ENCODE results near the gene IQCH. TPM values are rescaled to one million over a fixed set of nuclear protein-coding genes. Genes with fewer than 3 reads are reported as not detected.
"Not testable (repeated sequence)": the region's sequence is repeated elsewhere in the genome, so short reads cannot be mapped to it uniquely, and the experiment has no call there.

The IQCH gene
- total and polyA plus RNA-seq, 10 donors: 0.12 to 2.3 (median 1.3) TPM

DNA sequence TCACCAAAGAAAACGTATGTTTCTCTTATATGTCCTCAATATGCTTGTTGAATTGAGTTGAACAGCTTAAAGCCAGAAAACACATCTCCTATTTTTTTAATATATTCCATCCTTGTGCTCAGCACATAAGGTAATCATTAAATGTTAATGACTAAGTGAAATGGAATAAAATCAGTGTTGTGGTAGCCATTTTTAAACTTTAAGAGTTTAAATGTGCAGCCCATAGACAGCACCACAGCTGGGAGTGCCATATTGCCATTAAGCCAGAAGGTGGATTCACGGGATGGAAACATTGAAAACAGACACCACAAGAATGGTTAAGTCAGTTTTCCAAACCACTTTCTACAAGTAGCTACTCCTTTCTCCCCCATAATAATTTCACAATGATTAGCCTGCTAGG is 189.5 kb downstream of the IQCH start:
- TF ChIP-seq POLR2A (IDR thresholded peaks at IDR 0.05): no peak
- no peak for TF ChIP-seq POLR2AphosphoS5 (IDR thresholded peaks at IDR 0.05)
- TF ChIP-seq, protein P1, sequence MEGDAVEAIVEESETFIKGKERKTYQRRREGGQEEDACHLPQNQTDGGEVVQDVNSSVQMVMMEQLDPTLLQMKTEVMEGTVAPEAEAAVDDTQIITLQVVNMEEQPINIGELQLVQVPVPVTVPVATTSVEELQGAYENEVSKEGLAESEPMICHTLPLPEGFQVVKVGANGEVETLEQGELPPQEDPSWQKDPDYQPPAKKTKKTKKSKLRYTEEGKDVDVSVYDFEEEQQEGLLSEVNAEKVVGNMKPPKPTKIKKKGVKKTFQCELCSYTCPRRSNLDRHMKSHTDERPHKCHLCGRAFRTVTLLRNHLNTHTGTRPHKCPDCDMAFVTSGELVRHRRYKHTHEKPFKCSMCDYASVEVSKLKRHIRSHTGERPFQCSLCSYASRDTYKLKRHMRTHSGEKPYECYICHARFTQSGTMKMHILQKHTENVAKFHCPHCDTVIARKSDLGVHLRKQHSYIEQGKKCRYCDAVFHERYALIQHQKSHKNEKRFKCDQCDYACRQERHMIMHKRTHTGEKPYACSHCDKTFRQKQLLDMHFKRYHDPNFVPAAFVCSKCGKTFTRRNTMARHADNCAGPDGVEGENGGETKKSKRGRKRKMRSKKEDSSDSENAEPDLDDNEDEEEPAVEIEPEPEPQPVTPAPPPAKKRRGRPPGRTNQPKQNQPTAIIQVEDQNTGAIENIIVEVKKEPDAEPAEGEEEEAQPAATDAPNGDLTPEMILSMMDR (IDR thresholded peaks at IDR 0.05 in 8 of 11, conservative IDR thresholded peaks at IDR 0.05 in 3 of 11): no peak
- DNase-seq: no peak
- intact Hi-C loops (cut with DNase I; ENCODE audit: low total_unique reads): no loop called here
- H3K36me3 ChIP-seq: no peaks in the 10 kb centered on the region
- no peaks in the 10 kb centered on the region for H3K27me3 ChIP-seq (replicated peaks in 1 of 7)
- H3K27ac ChIP-seq: no peak overlapping the region
- H3K4me1 ChIP-seq: no peaks in the 10 kb centered on the region
- H3K4me3 ChIP-seq: no peak overlapping the region
- H3K9me3 ChIP-seq: no peaks in the 10 kb centered on the region
- 81 to 92% (median 88%) methylated on average over 2 of the region's 2 CpGs for WGBS, 5 donors

DNA sequence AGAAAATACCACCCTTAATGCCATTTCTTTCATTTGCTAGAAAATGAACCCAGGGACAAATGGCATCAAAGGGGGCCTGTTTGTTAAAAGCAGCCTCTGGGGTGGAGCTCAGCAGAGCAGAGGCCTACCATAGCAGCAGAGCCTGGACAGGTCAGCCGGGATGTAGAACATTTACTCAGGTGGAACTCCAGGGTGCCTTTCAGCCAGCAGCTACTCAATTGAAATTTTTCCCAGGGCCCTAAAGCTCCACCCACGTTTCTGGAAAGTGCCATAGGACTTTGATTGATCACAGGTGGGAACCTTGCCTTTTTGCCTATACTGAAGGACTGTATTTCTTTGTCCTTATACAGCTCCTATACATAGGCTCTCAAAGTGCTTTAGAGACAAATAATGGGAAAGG is 191.9 kb downstream of the IQCH start:
- 68 to 85% (median 76%) methylated on average over 2 of the region's 2 CpGs for WGBS, 5 donors
- H3K27me3 ChIP-seq (replicated peaks in 1 of 7): no peaks in the 10 kb centered on the region
- no peaks in the 10 kb centered on the region for H3K9me3 ChIP-seq
- no peak overlapping the region for H3K27ac ChIP-seq
- H3K4me3 ChIP-seq: no peak overlapping the region
- no peak for DNase-seq
- TF ChIP-seq, protein P1 (IDR thresholded peaks at IDR 0.05 in 8 of 11, conservative IDR thresholded peaks at IDR 0.05 in 3 of 11): no peak
- TF ChIP-seq POLR2A (IDR thresholded peaks at IDR 0.05) (no peak), POLR2AphosphoS5 (IDR thresholded peaks at IDR 0.05) (no peak)
- intact Hi-C loops (cut with DNase I; ENCODE audit: low total_unique reads): no loop called here
- H3K4me1 ChIP-seq: no peaks in the 10 kb centered on the region
- no peaks in the 10 kb centered on the region for H3K36me3 ChIP-seq

GRCh38 chr15:67448372-67448771 is 193.8 kb downstream of the IQCH start:
- H3K27ac ChIP-seq; DNase-seq; H3K27me3 ChIP-seq (replicated peaks in 1 of 7); H3K9me3 ChIP-seq; H3K4me3 ChIP-seq; H3K36me3 ChIP-seq; intact Hi-C loops (cut with DNase I; ENCODE audit: low total_unique reads); H3K4me1 ChIP-seq: not testable (repeated sequence)
- 93 to 100% (median 98%) methylated on average over 3 to 5 of the region's 5 CpGs for WGBS, 5 donors

DNA sequence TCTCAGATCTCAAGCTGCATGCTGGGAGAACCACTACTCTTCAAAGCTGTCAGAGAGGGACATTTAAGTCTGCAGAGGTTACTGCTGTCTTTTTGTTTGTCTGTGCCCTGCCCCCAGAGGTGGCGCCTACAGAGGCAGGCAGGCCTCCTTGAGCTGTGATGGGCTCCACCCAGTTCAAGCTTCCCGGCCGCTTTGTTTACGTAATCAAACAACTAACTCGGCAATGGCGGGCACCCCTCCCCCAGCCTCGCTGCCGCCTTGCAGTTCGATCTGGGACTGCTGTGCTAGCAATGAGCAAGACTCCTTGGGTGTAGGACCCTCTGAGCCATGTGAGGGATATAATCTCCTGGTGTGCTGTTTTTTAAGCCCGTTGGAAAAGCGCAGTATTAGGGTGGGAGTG is 199.1 kb downstream of the IQCH start:
- intact Hi-C loops (cut with DNase I; ENCODE audit: low total_unique reads): not testable (repeated sequence)

GRCh38 chr15:67456677-67457529 is 202.3 kb downstream of the IQCH start:
- H3K4me3 ChIP-seq: no peak overlapping the region
- peaks cover 0 to 8% (median 0%) of the 10 kb centered on the region in 6 donors for H3K36me3 ChIP-seq
- H3K4me1 ChIP-seq: peaks cover 0 to 6% (median 0%) of the 10 kb centered on the region in 6 donors
- no peaks in the 10 kb centered on the region for H3K9me3 ChIP-seq
- intact Hi-C loops (cut with DNase I; ENCODE audit: low total_unique reads): loop anchor here (2.0 kb wide), 1 partner anchor 380 kb away; no protein-coding TSS in a partner anchor
- no peak overlapping the region for H3K27ac ChIP-seq
- peaks cover 0 to 6% (median 0%) of the 10 kb centered on the region in 7 donors for H3K27me3 ChIP-seq (replicated peaks in 1 of 7)
- TF ChIP-seq POLR2A (IDR thresholded peaks at IDR 0.05): no peak
- TF ChIP-seq, protein P1 (IDR thresholded peaks at IDR 0.05 in 8 of 11, conservative IDR thresholded peaks at IDR 0.05 in 3 of 11): peak; percentile 63 to 94 (median 89)
- TF ChIP-seq POLR2AphosphoS5 (IDR thresholded peaks at IDR 0.05): no peak
- peak; percentile 94 for DNase-seq
- WGBS, 5 donors: 22 to 29% (median 26%) methylated on average over 8 of the region's 8 CpGs

More for the DNA sequence above, 199.1 kb downstream of the IQCH start:
- not testable (repeated sequence) for H3K4me1 ChIP-seq; H3K36me3 ChIP-seq; H3K27me3 ChIP-seq (replicated peaks in 1 of 7); H3K4me3 ChIP-seq; H3K27ac ChIP-seq; H3K9me3 ChIP-seq; DNase-seq
- WGBS, 5 donors: 93 to 99% (median 98%) methylated on average over 9 to 11 of the region's 11 CpGs
